Endodermal cell (in vitro differentiated cells): ENCODE results near the gene TAX1BP1. TPM values are rescaled to one million over a fixed set of nuclear protein-coding genes. Genes with fewer than 3 reads are reported as not detected.

Source experiments
- DNase-seq: peaks from one replicate; pipeline ENCODE4 v3.0.0-alpha.2; 2017
- H3K27ac ChIP-seq: 2 replicates; pipeline ENCODE4 v1.5.1; 2013; ENCODE audit warnings: mild to moderate bottlenecking, low read depth, low read length, moderate library complexity
- H3K27me3 ChIP-seq: 2 replicates; pipeline ENCODE4 v1.6.1; 2013; ENCODE audit warnings: mild to moderate bottlenecking, low read length, moderate library complexity; ENCODE audit not compliant: insufficient read depth, control insufficient read depth, poor library complexity, severe bottlenecking
- H3K36me3 ChIP-seq: 2 replicates; pipeline ENCODE4 v1.7.0; 2013; ENCODE audit warnings: mild to moderate bottlenecking, low read length, moderate library complexity; ENCODE audit not compliant: control insufficient read depth, insufficient read depth
- H3K4me1 ChIP-seq: one replicate; pipeline ENCODE4 v1.7.0; 2013; ENCODE audit warnings: low read length; ENCODE audit not compliant: control insufficient read depth, insufficient read depth
- H3K4me3 ChIP-seq: 2 replicates; pipeline ENCODE4 v1.5.1; 2013; ENCODE audit warnings: mild to moderate bottlenecking, low read length, moderate library complexity
- H3K9ac ChIP-seq: 2 replicates; pipeline ENCODE4 v1.6.1; 2013; ENCODE audit warnings: mild to moderate bottlenecking, low read length, moderate library complexity; ENCODE audit not compliant: poor library complexity, severe bottlenecking; ENCODE audit errors: extremely low read depth
- H3K9me3 ChIP-seq: 2 replicates; pipeline ENCODE4 v1.6.1; 2013; ENCODE audit warnings: mild to moderate bottlenecking, low read length, moderate library complexity; ENCODE audit not compliant: control insufficient read depth
- H3K27ac Mint-ChIP-seq: 2 replicates; pipeline ENCODE4 v1.8.0; 2020; ENCODE audit warnings: mixed read lengths
- H3K27me3 Mint-ChIP-seq: 2 replicates; pipeline ENCODE4 v1.8.0; 2021; ENCODE audit warnings: mild to moderate bottlenecking, mixed read lengths; ENCODE audit not compliant: insufficient read depth
- H3K36me3 Mint-ChIP-seq: 2 replicates; pipeline ENCODE4 v1.8.0; 2020; ENCODE audit warnings: low read depth, mixed read lengths
- H3K4me1 Mint-ChIP-seq: 2 replicates; pipeline ENCODE4 v1.8.0; 2020; ENCODE audit warnings: mixed read lengths
- H3K4me3 Mint-ChIP-seq: 2 replicates; pipeline ENCODE4 v1.8.0; 2020; ENCODE audit warnings: mild to moderate bottlenecking, moderate library complexity, mixed read lengths
- H3K9me3 Mint-ChIP-seq: 2 replicates; pipeline ENCODE4 v1.8.0; 2020; ENCODE audit warnings: mild to moderate bottlenecking, mixed read lengths
- CTCF ChIP-seq: fragments of 200-600 bp; sonication (generic); conservative IDR thresholded peaks from 2 replicates; pipeline ENCODE4 v1.5.0; 2021; ENCODE audit warnings: antibody characterized with exemption, mild to moderate bottlenecking
- WGBS, 2 experiments: methylation state at CpG; one replicate each; pipeline versions ENCODE4 v1.1.5 to v1.1.7; 2013; ENCODE audit warnings: missing lambda C conversion rate in 2 of 2, mixed read lengths in 1 of 2; ENCODE audit not compliant: insufficient coverage in 1 of 2, insufficient read length in 1 of 2; 5-methylcytosine and 5-hydroxymethylcytosine counted together
- total RNA-seq, 2 donors: library from RNA; stranded (reverse); fragmentation: NEBNext Ultra II Directional in 1 of 2; extraction: Animal tissue kit (Norgen Biotek cat#: 25700) in 1 of 2; gene quantifications; 2 replicates in 1 of 2; 3 replicates in 1 of 2; pipeline ENCODE4 v1.2.1, GENCODE V29; 2021

Gene TAX1BP1
- total RNA-seq, 2 donors from 2014 or later = 100 to 114 TPM

GRCh38 chr7:27709137-27710075 is 30.6 kb upstream of the TAX1BP1 start:
- no peak for DNase-seq
- no peaks in the 10 kb centered on the region for H3K36me3 ChIP-seq
- Mint-ChIP-seq H3K4me3 (no peak overlapping the region), H3K27ac (no peak overlapping the region), H3K4me1 (peaks cover 4% of the 10 kb centered on the region), H3K36me3 (no peaks in the 10 kb centered on the region), H3K9me3 (no peaks in the 10 kb centered on the region), H3K27me3 (no peaks in the 10 kb centered on the region)
- no peak overlapping the region for H3K27ac ChIP-seq
- WGBS, 2 experiments = 86 to 100% methylated on average over 2 of the region's 2 CpGs
- no peak overlapping the region for H3K4me3 ChIP-seq
- no peak for TF ChIP-seq CTCF
- H3K9ac ChIP-seq = no peak overlapping the region
- H3K27me3 ChIP-seq = no peaks in the 10 kb centered on the region
- H3K9me3 ChIP-seq = no peaks in the 10 kb centered on the region
- no peaks in the 10 kb centered on the region for H3K4me1 ChIP-seq

GRCh38 chr7:27712217-27712616 is 27.7 kb upstream of the TAX1BP1 start:
- no peaks in the 10 kb centered on the region for H3K9me3 Mint-ChIP-seq

GRCh38 chr7:27714831-27715444 is 25.0 kb upstream of the TAX1BP1 start:
- H3K4me1 Mint-ChIP-seq = peaks cover 3% of the 10 kb centered on the region
- WGBS, 2 experiments = 67 to 89% methylated on average over 1 to 4 of the region's 4 CpGs
- no peak overlapping the region for H3K4me3 ChIP-seq
- no peak for TF ChIP-seq CTCF
- no peaks in the 10 kb centered on the region for H3K36me3 ChIP-seq
- no peak for DNase-seq
- H3K27ac Mint-ChIP-seq = no peak overlapping the region
- H3K4me1 ChIP-seq = no peaks in the 10 kb centered on the region
- H3K27ac ChIP-seq = no peak overlapping the region
- no peaks in the 10 kb centered on the region for H3K9me3 Mint-ChIP-seq
- no peak overlapping the region for H3K4me3 Mint-ChIP-seq
- no peak overlapping the region for H3K9ac ChIP-seq
- H3K9me3 ChIP-seq = no peaks in the 10 kb centered on the region
- peaks cover 5% of the 10 kb centered on the region for H3K27me3 ChIP-seq
- no peaks in the 10 kb centered on the region for H3K36me3 Mint-ChIP-seq
- no peaks in the 10 kb centered on the region for H3K27me3 Mint-ChIP-seq

More at GRCh38 chr7:27712217-27712616, 27.7 kb upstream of the TAX1BP1 start:
- H3K9ac ChIP-seq = no peak overlapping the region
- no peak overlapping the region for H3K4me3 Mint-ChIP-seq
- 86% methylated on average over 3 of the region's 3 CpGs for WGBS, 2 experiments
- H3K27me3 ChIP-seq = peaks cover 5% of the 10 kb centered on the region
- H3K4me3 ChIP-seq = no peak overlapping the region
- H3K27ac Mint-ChIP-seq = no peak overlapping the region
- no peak for DNase-seq
- peaks cover 4% of the 10 kb centered on the region for H3K4me1 Mint-ChIP-seq
- H3K36me3 ChIP-seq = no peaks in the 10 kb centered on the region
- H3K36me3 Mint-ChIP-seq = no peaks in the 10 kb centered on the region
- no peak for TF ChIP-seq CTCF
- no peaks in the 10 kb centered on the region for H3K27me3 Mint-ChIP-seq
- H3K27ac ChIP-seq = no peak overlapping the region
- H3K4me1 ChIP-seq = no peaks in the 10 kb centered on the region
- H3K9me3 ChIP-seq = no peaks in the 10 kb centered on the region
